GM12878 (cell line): ENCODE measurements around the gene APC2.

Source experiments
- CBFB ChIP-seq: IDR thresholded peaks from 2 replicates; pipeline ENCODE4 v1.6.1; 2016; ENCODE audit warnings: antibody characterized with exemption, low read depth
- CTCF ChIP-seq, 3 experiments: IDR thresholded peaks in 2 of 3; conservative IDR thresholded peaks in 1 of 3; 2 replicates each; pipeline ENCODE4 v1.5.1; 2011; ENCODE audit warnings: low read depth in 3 of 3, low read length in 3 of 3, mild to moderate bottlenecking in 3 of 3, control low read depth in 2 of 3, moderate library complexity in 2 of 3, inconsistent platforms in 1 of 3, mixed read lengths in 1 of 3; ENCODE audit not compliant: control insufficient read depth in 2 of 3, insufficient read depth in 1 of 3; ENCODE audit errors: extremely low read depth in 1 of 3
- GABPA ChIP-seq: IDR thresholded peaks from 2 replicates; pipeline ENCODE4 v1.6.1; 2014; ENCODE audit warnings: antibody characterized with exemption, low read depth, mild to moderate bottlenecking, inconsistent platforms
- LARP7 ChIP-seq: fragments of 450-650 bp; IDR thresholded peaks from 2 replicates; pipeline ENCODE4 v1.6.1; 2017; ENCODE audit warnings: mild to moderate bottlenecking
- POLR2AphosphoS5 ChIP-seq: IDR thresholded peaks from 2 replicates; pipeline ENCODE4 v1.6.1; 2011; ENCODE audit warnings: mild to moderate bottlenecking, low read length, inconsistent platforms
- PRDM15 ChIP-seq: fragments of 450-650 bp; formaldehyde crosslinking; IDR thresholded peaks from 2 replicates; pipeline ENCODE4 v1.4.0; 2020; ENCODE audit warnings: mild to moderate bottlenecking, moderate library complexity
- STAT1 ChIP-seq: fragments of 450-650 bp; conservative IDR thresholded peaks from 2 replicates; pipeline ENCODE4 v1.6.1; 2014; ENCODE audit warnings: antibody characterized with exemption, mild to moderate bottlenecking
- USF2 ChIP-seq: IDR thresholded peaks from 2 replicates; pipeline ENCODE4 v1.6.1; 2011; ENCODE audit warnings: low read depth, low read length, improper control_type of control experiment, borderline replicate concordance

- TF ChIP-seq CTCF (IDR thresholded peaks at IDR 0.05 in 2 of 3, conservative IDR thresholded peaks at IDR 0.05 in 1 of 3; ENCODE audit: control insufficient read depth in 2 of 3, extremely low read depth in 1 of 3, insufficient read depth in 1 of 3, low read depth in 3 of 3, low read length in 3 of 3) (no peak), POLR2AphosphoS5 (no peak), GABPA (no peak), USF2 (no peak), STAT1 (no peak), LARP7 (no peak), PRDM15 (no peak), CBFB (no peak)
These were observed 37.5 kb upstream of the APC2 start for GRCh38 chr19:1412323-1412923.
